Measurements from ENCODE around the gene WNK1.
A peak's percentile ranks its signal among the peaks of the same experiment; 100 is the strongest.
"Not testable (repeated sequence)": the region's sequence is repeated elsewhere in the genome, so short reads cannot be mapped to it uniquely, and the experiment has no call there.

WNK1 gene

DNA sequence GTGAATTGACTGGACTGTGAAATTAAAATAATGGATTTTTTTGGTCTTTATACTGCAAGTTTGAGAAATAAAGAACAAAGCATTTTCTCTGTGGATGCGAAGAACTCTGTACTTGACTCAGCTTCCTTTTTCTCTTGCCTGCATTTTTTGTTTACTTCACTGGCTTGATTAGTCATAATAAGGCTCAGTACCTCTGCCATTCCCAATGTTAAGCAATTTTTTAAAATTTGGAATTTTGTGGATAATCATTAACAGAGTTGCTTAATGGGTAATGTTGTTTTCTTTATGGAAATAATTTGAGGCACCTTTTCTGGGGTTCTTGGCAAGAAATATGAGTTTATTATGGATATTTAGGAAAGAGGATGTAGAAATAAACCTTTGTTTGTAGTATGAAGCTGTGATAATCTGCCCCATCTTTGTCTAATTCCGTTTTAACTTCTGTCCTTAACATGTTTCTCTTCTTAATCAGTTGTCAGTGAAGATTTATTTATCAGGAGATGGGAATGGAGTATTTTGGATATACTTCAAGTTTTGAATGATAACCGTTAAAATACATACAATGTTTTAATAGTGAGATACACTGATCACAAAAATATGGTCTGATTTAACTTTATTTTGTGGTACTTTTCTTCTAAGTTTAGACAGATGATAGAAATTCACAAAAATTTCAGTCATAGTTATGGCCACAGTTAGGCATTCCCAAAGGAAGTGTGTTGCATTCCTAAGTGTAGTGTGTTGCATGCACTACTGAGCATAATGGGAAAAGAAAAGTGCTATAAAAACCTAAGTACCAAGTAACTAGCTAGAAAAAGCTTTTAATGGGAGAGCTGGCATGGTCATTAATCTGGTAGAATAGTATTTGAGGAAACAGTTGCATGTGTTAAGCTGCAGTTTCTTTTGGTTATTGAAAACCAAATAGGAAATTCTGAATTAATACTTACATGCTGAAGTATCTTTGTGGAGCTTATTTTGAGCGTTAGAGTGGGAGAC lies 27.7 kb downstream of the WNK1 start:
- no peak for DNase-seq (ENCODE audit: low read depth in 2 of 2)

DNA sequence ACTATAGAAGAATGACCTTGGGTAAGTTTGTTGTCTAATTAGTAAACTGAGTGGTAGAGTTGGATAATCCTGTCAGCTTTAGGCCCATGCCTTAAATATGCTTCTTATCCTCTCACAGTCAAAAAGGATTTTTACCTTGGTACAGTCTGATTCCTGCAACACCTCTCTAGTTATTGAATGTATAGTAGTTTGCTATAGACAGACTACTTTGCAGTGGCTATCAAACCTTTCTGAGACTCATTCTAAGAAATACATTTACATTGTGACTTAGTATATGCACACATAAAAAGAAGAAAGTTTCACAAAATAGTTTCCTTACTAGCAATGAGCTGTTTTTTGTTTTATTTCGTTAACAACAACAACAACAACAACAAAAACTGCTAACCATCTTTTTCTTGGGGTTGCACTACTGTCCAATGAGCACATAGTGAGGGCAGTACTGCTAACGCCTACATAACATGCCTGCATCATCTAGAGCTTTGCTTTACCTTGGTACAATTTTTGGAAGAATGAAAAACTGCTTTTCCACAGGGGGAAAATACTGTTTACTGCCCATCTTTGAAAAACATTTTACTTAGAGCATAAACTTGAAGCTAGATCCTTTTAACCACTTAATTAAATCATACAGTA lies 28.5 kb downstream of the WNK1 start:
- no peak for DNase-seq (ENCODE audit: low read depth in 2 of 2)

DNA sequence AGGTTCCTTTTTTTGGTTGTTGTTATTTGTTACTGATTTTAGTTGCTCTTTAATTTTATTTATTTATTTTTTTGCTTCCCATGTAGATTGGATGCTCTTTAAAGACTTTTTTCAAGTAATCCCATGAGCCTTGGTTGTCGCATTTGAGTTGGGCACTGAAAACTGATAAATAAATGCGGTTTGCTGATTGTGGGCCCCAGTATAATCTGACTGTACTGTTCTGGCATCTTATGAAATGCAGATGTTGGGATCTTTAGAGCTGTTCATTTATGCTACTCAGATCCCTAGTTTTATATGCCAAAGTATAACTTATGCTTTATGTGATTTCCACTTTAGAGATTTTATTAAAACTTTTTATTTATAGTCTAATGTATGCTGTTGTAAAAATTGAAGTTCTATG lies 33.3 kb downstream of the WNK1 start:
- DNase-seq (ENCODE audit: low read depth in 2 of 2), result no peak

GRCh38 chr12:788288-788687 lies 35.9 kb downstream of the WNK1 start:
- no peak for DNase-seq (ENCODE audit: low read depth in 2 of 2)

GRCh38 chr12:788762-789161 lies 36.4 kb downstream of the WNK1 start:
- not testable (repeated sequence) for DNase-seq (ENCODE audit: low read depth in 2 of 2)

- DNase-seq (ENCODE audit: low read depth in 2 of 2), result no peak
Observed at GRCh38 chr12:789852-790563, 37.6 kb downstream of the WNK1 start.

- no peak for DNase-seq (ENCODE audit: low read depth in 2 of 2)
Observed at GRCh38 chr12:790608-791007, 38.2 kb downstream of the WNK1 start.

- no peak for DNase-seq (ENCODE audit: low read depth in 2 of 2)
Observed at GRCh38 chr12:793037-793436, 40.7 kb downstream of the WNK1 start.

DNA sequence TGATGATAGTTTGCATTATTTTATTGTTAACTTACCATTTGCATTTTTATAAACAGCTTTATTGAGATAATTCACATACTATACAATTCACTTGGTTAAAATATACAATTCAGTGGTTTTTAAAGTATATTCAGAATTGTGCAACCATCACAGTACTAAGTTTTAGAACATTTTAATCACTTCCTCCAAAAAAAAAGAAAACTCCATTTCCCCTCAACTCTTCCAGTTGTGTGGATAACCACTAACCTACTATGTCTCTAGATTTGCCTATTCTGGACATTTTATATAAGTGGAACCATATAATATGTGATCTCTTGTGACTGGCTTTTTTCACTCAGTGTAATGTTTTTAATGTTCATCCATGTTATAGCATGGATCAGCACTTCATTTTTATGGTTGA lies 41.3 kb downstream of the WNK1 start:
- DNase-seq (ENCODE audit: low read depth in 2 of 2), result no peak

DNA sequence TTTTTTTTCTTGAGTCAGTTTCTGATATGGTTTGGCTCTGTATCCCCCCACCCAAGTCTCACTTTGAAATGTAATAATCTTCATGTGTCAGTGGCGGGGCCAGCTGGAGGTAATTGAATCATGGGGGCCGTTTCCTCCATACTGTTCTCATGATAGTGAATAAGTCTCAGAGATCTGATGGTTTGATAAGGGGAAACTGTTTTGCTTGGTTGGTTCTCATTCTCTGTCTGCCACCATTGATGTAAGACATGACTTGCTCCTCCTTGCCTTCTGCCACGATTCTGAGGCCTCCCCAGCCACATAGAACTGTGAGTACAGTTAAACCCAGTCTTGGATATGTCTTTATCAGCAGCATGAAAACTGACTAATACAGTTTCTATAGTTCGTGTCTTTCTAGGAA lies 42.9 kb downstream of the WNK1 start:
- peak in 1 of 2 donors; percentile 5 for DNase-seq (ENCODE audit: low read depth in 2 of 2)

- no peak for DNase-seq (ENCODE audit: low read depth in 2 of 2)
Observed at GRCh38 chr12:800401-800800, 48.0 kb downstream of the WNK1 start.

DNA sequence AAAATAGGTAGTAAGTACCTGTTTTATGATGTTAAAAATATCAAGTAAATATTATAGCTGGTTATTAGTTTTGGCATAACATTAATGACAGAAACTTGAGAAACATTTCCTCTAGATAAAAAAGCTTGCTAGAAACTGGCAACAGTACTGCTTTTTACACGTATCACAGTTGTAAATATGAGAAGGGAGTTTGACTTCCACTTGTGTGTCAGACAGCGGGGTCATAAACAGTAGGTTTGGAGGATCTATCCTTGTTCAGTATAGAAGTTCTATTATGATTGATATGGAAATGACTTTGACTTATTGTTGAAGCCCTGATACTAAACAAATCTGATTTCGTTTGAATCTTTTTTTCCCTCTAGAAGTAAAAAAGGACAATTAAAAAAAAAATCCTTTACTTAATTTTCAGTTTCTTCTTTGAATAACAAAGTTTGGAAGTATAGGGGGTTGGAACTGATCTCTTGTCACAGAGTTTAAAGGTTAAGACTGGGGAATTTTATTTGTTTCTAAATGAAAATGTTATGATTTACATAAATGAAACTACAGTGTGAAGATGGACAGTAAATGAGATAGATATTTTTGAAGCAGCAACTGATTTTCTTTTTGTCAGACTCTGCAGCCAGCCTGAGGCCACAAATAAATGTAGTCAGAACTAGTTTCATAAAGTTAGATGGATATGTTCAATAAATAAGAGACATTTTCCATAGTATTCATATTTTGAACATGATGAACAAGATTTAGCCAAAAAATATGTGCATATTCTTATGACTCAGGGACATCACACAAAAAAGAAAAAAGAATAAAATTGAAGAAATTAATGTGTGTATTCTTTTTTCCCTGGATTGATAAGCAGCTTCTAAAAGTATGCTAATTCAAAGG lies 50.1 kb downstream of the WNK1 start:
- DNase-seq (ENCODE audit: low read depth in 2 of 2), result no peak

- DNase-seq (ENCODE audit: low read depth in 2 of 2), result no peak
Observed at GRCh38 chr12:805022-805632, 52.7 kb downstream of the WNK1 start.

DNA sequence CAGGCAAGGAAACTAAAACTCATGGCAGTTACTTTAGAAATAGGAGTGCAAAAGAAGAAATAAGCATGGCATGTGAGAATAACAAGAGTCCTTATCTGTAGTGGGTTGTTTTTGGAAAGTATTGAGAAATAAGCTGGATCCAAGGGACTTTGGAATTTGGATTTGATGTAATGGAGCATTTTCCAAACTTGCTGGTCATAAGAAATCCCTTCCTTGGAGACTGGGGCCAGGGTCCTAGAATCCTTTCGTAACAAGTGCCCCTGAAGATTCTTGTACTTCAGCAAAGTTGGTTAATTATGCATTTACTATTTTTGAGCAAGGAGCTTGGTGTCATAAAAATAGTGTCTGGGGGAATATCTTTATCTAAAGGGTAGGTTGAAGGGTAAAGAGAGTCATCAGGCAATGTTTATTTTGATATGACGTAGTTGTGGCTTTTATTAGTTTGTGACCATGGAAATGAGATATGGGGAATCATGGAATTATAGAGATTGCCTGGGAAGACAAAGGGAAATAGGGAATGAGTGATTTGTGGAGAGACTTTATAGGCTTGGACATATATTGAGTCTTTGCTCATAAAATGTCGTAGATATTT lies 53.9 kb downstream of the WNK1 start:
- DNase-seq (ENCODE audit: low read depth in 2 of 2), result no peak

- no peak for DNase-seq (ENCODE audit: low read depth in 2 of 2)
Observed at GRCh38 chr12:807041-807735, 54.8 kb downstream of the WNK1 start.

DNA sequence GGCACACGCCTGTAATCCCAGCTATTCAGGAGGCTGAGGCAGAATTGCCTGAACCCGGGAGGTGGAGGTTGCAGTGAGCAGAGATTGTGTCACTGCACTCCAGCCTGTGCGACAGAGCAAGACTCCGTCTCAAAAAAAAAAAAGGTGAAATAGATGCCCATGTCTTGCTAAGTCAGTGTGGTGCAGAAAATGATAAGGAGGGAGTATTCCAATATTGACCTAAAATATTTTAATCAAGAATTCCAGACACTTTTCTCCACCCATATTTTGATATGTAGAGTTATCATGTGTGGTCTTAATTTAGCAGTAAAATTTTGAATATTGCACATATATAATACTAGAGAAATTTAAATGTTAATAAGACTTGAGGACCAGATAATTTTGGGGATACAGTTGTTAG lies 57.7 kb downstream of the WNK1 start:
- DNase-seq (ENCODE audit: low read depth in 2 of 2), result no peak

- DNase-seq (ENCODE audit: low read depth in 2 of 2), result no peak
Observed at GRCh38 chr12:810671-811415, 58.5 kb downstream of the WNK1 start.

DNA sequence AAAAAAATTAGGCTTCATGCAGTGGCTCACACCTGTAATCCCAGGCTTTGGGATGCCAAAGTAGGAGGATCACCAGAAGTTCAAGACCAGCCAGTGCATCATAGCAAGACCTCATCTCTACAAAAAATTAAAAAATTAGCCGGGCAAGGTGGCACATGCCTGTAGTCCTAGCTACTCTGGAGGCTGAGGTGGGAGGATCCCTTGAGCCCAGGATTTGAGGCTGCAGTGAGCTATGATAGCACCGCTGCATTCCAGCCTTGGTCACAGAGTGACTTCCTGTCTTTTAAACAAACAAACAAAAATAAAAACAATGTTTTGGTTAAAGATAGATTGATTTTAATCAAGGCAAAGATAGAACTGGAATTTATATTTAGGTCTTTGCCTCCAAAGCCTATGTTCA lies 60.6 kb downstream of the WNK1 start:
- no peak for DNase-seq (ENCODE audit: low read depth in 2 of 2)

DNA sequence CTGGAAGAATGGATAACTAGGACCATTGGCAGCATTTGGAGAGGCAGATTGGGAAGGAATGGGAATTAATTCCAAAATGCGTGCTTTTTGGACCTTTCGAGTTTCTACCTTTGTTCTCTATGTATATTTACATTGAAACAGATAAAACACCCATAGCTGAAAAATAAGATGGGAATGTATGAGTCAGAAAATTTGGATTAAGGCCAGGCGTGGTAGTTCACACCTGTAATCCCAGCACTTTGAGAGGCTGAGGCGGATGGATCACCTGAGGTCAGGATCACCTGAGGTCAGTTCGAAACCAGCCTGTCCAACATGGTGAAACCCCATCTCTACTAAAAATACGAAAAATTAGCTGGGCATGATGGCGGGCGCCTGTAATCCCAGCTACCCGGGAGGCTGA lies 65.1 kb downstream of the WNK1 start:
- DNase-seq (ENCODE audit: low read depth in 2 of 2), result not testable (repeated sequence)

All from stimulated activated CD8-positive, alpha-beta memory T cell treated with anti-CD3 and anti-CD28 coated beads, Interleukin-7, amount 100 ng/mL, for 1 hour (primary cell).